A549 (cell line): ENCODE measurements around the gene EXO1. TPM values are rescaled to one million over a fixed set of nuclear protein-coding genes. Genes with fewer than 3 reads are reported as not detected.

ENCODE experiments used
- ATAC-seq, 2 experiments: fragments of 200-7000 bp in 1 of 2; fragments of >200 bp in 1 of 2; cut with Nextera tagmentation in 1 of 2; cut with Tn5 transposase in 1 of 2; 3 replicates each; pipeline versions ENCODE4 v1.8.0 to v1.9.1; 2018 to 2020; ENCODE audit warnings: mild to moderate bottlenecking in 1 of 2, moderate library complexity in 1 of 2
- CTCF ChIA-PET: fragments of 300-600 bp; sonication (Branson Sonifier 250); formaldehyde crosslinking; extraction: SDS; loops from one replicate; lab custom pipeline; 2021; ENCODE audit warnings: antibody characterized with exemption, inconsistent platforms; lab: Yijun Ruan, JAX
- POLR2A ChIA-PET: fragments of 350-600 bp; formaldehyde crosslinking; extraction: SDS; loops from one replicate; lab custom pipeline; 2021; ENCODE audit warnings: antibody characterized with exemption, inconsistent platforms; lab: Yijun Ruan, JAX
- DNase-seq, 2 experiments: peaks; one replicate each; pipeline versions ENCODE4 v3.0.0 to v3.0.0-alpha.2; 2011 to 2016; ENCODE audit warnings: low read depth in 1 of 2, low spot score in 1 of 2
- FAIRE-seq: peaks from 2 replicates; lab custom pipeline; 2011; peaks lifted over from hg19 to GRCh38; lab: Jason Lieb, UNC
- H3K27ac ChIP-seq, 2 experiments: fragments of >200 bp; sonication (Bioruptor Twin); formaldehyde crosslinking; 3 replicates each; pipeline ENCODE4 v1.5.1; 2016 to 2017
- H3K4me1 ChIP-seq: fragments of >200 bp; sonication (Bioruptor Twin); formaldehyde crosslinking; 3 replicates; pipeline ENCODE4 v1.6.1; 2016
- H3K4me2 ChIP-seq: fragments of >200 bp; sonication (Bioruptor Twin); formaldehyde crosslinking; 3 replicates; pipeline ENCODE4 v1.6.1; 2016
- H3K4me3 ChIP-seq: fragments of >200 bp; sonication (Bioruptor Twin); formaldehyde crosslinking; 3 replicates; pipeline ENCODE4 v1.5.1; 2016
- H3K9me3 ChIP-seq: fragments of >200 bp; sonication (Bioruptor Twin); formaldehyde crosslinking; 3 replicates; pipeline ENCODE4 v1.6.1; 2016
- ATOH8 ChIP-seq: fragments of 250-450 bp; sonication (Bioruptor Pico); IDR thresholded peaks from 2 replicates; pipeline ENCODE4 v1.5.0; 2020; ENCODE audit warnings: low read depth, mild to moderate bottlenecking, moderate library complexity
- BHLHE40 ChIP-seq: IDR thresholded peaks from 2 replicates; pipeline ENCODE4 v1.6.1; 2012; ENCODE audit warnings: low read depth, low read length, inconsistent platforms
- EHMT2 ChIP-seq: fragments of 200-600 bp; sonication (generic); IDR thresholded peaks from 2 replicates; pipeline ENCODE4 v1.6.1; 2016; ENCODE audit warnings: antibody characterized with exemption, low read depth, mild to moderate bottlenecking, moderate library complexity
- FOSB ChIP-seq: fragments of 250-450 bp; sonication (Bioruptor Pico); IDR thresholded peaks from 2 replicates; pipeline ENCODE4 v1.5.0; 2020; ENCODE audit warnings: mild to moderate bottlenecking, moderate library complexity
- FOXS1 ChIP-seq: fragments of 250-450 bp; sonication (Bioruptor Pico); IDR thresholded peaks from 2 replicates; pipeline ENCODE4 v1.5.0; 2020; ENCODE audit warnings: mild to moderate bottlenecking, moderate library complexity
- HDAC2 ChIP-seq: fragments of 200-600 bp; sonication (generic); IDR thresholded peaks from 2 replicates; pipeline ENCODE4 v1.6.1; 2016
- HMGXB4 ChIP-seq: fragments of 250-450 bp; sonication (Bioruptor Pico); IDR thresholded peaks from 2 replicates; pipeline ENCODE4 v1.5.0; 2021; ENCODE audit warnings: mild to moderate bottlenecking, moderate library complexity, borderline replicate concordance
- KDM1A ChIP-seq: fragments of 200-600 bp; sonication (generic); IDR thresholded peaks from 2 replicates; pipeline ENCODE4 v1.6.1; 2016; ENCODE audit warnings: low read depth, mild to moderate bottlenecking
- KDM5A ChIP-seq: fragments of 200-600 bp; sonication (generic); IDR thresholded peaks from 2 replicates; pipeline ENCODE4 v1.6.1; 2016; ENCODE audit warnings: antibody characterized with exemption, mild to moderate bottlenecking
- MAX ChIP-seq: IDR thresholded peaks from 2 replicates; pipeline ENCODE4 v1.6.1; 2012
- MAZ ChIP-seq: fragments of 150-350 bp; IDR thresholded peaks from 2 replicates; pipeline ENCODE4 v1.6.1; 2014; ENCODE audit warnings: antibody characterized with exemption, low read depth, low read length, borderline replicate concordance
- NR3C1 ChIP-seq: fragments of >200 bp; sonication (Bioruptor Twin); formaldehyde crosslinking; IDR thresholded peaks from 3 replicates; pipeline ENCODE4 v1.6.1; 2017
- POLR2A ChIP-seq: IDR thresholded peaks from 2 replicates; pipeline ENCODE4 v1.6.1; 2012; ENCODE audit warnings: mild to moderate bottlenecking, low read length
- POLR2AphosphoS2 ChIP-seq: conservative IDR thresholded peaks from 2 replicates; pipeline ENCODE4 v1.6.1; 2012; ENCODE audit warnings: low read length, improper control_type of control experiment, inconsistent platforms
- RAD21 ChIP-seq, 2 experiments: fragments of >200 bp in 1 of 2; sonication (Bioruptor Twin) in 1 of 2; formaldehyde crosslinking in 1 of 2; IDR thresholded peaks in 1 of 2; conservative IDR thresholded peaks in 1 of 2; 2 replicates in 1 of 2; 3 replicates in 1 of 2; pipeline ENCODE4 v1.6.1; 2012 to 2018; ENCODE audit warnings: inconsistent platforms in 1 of 2
- RARB ChIP-seq: fragments of 250-450 bp; sonication (Bioruptor Pico); IDR thresholded peaks from 2 replicates; pipeline ENCODE4 v1.8.0; 2021; ENCODE audit warnings: mild to moderate bottlenecking, moderate library complexity
- RCOR1 ChIP-seq: fragments of 150-350 bp; IDR thresholded peaks from 2 replicates; pipeline ENCODE4 v1.6.1; 2014; ENCODE audit warnings: antibody characterized with exemption, low read length, low read depth
- RFX5 ChIP-seq: fragments of 450-650 bp; IDR thresholded peaks from 2 replicates; pipeline ENCODE4 v1.7.1; 2014; ENCODE audit warnings: antibody characterized with exemption, mild to moderate bottlenecking, moderate library complexity
- RNF2 ChIP-seq: fragments of 200-600 bp; sonication (generic); IDR thresholded peaks from 2 replicates; pipeline ENCODE4 v1.6.1; 2016; ENCODE audit warnings: low read depth, mild to moderate bottlenecking, antibody characterized with exemption, moderate library complexity, borderline replicate concordance
- SMC3 ChIP-seq: fragments of >200 bp; sonication (Bioruptor Twin); formaldehyde crosslinking; IDR thresholded peaks from 3 replicates; pipeline ENCODE4 v1.6.1; 2018; ENCODE audit warnings: inconsistent platforms
- TFCP2L1 ChIP-seq: fragments of 250-450 bp; sonication (Bioruptor Pico); IDR thresholded peaks from 2 replicates; pipeline ENCODE4 v1.5.0; 2021; ENCODE audit warnings: mild to moderate bottlenecking
- whole genome bisulfite sequencing: methylation state at CpG from one replicate; pipeline ENCODE4 v1.1.6; 2017; ENCODE audit errors: missing lambda C conversion rate; 5-methylcytosine and 5-hydroxymethylcytosine counted together
- polyA plus RNA-seq, 4 experiments: library from polyadenylated mRNA; depleted of rRNA in 3 of 4; stranded (reverse); fragments of >200 nt; fragmentation: RNase III in 1 of 4; extraction: RNeasy Plus Mini Kit Qiagen cat#74134 plus additional on column Dnase treatment in 1 of 4; gene quantifications; 2 replicates in 3 of 4; 3 replicates in 1 of 4; pipeline ENCODE4 v1.2.3, GENCODE V29; 2011 to 2017
- TF ChIP-seq, protein P1 (sequence below): fragments of 200-600 bp; sonication (generic); IDR thresholded peaks from 2 replicates; pipeline ENCODE4 v1.6.1; 2016; ENCODE audit warnings: antibody characterized with exemption, mild to moderate bottlenecking, moderate library complexity

Gene EXO1
- polyA plus RNA-seq, 2 of the 4 experiments (the other 2 are of a cell fraction) = 23.0 to 33.1 TPM

DNA sequence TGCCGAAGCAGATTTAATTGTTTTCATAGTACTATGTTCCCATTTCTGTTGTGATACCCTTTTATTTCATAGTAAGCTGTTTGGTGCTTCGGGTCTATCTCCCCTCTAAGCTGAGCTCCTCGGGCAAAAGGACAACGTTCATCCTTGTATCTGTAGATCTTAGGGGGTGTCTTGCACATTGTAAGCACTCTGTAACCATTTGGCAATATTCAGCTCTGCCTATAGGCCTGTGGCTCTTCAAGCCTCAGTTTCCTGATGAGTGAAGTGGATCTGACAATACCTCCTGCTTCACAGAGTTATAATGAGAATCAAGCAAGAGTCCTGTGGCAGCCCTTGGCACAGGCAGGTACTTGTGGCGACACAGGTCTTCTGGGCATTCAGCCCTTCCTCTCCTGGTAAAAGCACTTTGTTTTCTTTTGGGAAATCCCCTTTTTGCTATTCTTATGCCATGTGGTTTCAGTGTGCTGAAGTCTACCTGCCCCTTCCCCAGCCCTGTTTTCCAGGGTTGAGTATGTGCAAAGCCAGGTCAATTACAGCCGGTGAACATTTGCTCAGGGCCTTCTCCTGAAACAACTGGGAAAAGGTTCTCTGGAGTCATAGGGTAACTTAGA lies 8.5 kb upstream of the EXO1 start (continued):
- TF ChIP-seq MAZ (no peak), ATOH8 (CRISPR knock-in tag) (no peak), KDM5A (no peak), MAX (no peak), FOXS1 (no peak), EHMT2 (no peak), RARB (no peak), HDAC2 (no peak), KDM1A (no peak)

DNA sequence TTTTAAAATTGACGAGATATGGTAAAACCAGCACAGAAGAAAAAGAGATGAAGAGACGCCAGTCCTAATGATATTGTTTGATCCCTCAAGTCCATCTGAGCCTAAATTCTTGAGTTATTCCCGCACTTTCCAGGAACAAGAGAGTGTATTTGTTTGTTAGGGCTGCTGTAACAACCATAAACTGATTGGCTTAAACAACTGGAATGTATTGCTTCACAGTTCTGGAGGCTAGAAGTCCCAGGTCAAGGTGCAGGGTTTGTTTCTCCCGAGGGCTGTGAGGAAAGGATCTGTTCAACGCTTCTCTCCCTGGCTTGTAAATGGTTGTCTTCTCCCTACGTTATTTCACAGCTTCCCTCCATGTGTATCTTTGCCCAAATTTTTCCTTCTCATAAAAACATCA lies 7.8 kb upstream of the EXO1 start:
- peaks cover 21% of the 10 kb centered on the region for H3K4me1 ChIP-seq
- ChIA-PET POLR2A (no interaction called here), CTCF (interaction anchor here (2.6 kb wide), 1 partner anchor 229 kb away, joined by 15 read pairs; no protein-coding TSS in a partner anchor)
- FAIRE-seq (no peak), ATAC-seq (no peak), DNase-seq (no peak)
- no peak overlapping the region for H3K27ac ChIP-seq
- 82% methylated on average over 6 of the region's 6 CpGs for WGBS
- TF ChIP-seq BHLHE40 = no peak
- no peak for TF ChIP-seq RAD21 (conservative IDR thresholded peaks at IDR 0.05 in 1 of 2, IDR thresholded peaks at IDR 0.05 in 1 of 2)
- TF ChIP-seq RCOR1 = no peak
- no peak for TF ChIP-seq POLR2AphosphoS2
- no peak for TF ChIP-seq RFX5
- no peak for TF ChIP-seq TFCP2L1 (CRISPR knock-in tag)
- no peak for TF ChIP-seq MAX
- TF ChIP-seq KDM5A = no peak
- TF ChIP-seq HMGXB4 (CRISPR knock-in tag) = no peak
- no peak for TF ChIP-seq FOSB (CRISPR knock-in tag)
- no peak for TF ChIP-seq NR3C1
- no peak for TF ChIP-seq POLR2A
- TF ChIP-seq RNF2 = no peak
- no peak for TF ChIP-seq SMC3
- TF ChIP-seq, protein P1, sequence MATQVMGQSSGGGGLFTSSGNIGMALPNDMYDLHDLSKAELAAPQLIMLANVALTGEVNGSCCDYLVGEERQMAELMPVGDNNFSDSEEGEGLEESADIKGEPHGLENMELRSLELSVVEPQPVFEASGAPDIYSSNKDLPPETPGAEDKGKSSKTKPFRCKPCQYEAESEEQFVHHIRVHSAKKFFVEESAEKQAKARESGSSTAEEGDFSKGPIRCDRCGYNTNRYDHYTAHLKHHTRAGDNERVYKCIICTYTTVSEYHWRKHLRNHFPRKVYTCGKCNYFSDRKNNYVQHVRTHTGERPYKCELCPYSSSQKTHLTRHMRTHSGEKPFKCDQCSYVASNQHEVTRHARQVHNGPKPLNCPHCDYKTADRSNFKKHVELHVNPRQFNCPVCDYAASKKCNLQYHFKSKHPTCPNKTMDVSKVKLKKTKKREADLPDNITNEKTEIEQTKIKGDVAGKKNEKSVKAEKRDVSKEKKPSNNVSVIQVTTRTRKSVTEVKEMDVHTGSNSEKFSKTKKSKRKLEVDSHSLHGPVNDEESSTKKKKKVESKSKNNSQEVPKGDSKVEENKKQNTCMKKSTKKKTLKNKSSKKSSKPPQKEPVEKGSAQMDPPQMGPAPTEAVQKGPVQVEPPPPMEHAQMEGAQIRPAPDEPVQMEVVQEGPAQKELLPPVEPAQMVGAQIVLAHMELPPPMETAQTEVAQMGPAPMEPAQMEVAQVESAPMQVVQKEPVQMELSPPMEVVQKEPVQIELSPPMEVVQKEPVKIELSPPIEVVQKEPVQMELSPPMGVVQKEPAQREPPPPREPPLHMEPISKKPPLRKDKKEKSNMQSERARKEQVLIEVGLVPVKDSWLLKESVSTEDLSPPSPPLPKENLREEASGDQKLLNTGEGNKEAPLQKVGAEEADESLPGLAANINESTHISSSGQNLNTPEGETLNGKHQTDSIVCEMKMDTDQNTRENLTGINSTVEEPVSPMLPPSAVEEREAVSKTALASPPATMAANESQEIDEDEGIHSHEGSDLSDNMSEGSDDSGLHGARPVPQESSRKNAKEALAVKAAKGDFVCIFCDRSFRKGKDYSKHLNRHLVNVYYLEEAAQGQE = no peak
- H3K9me3 ChIP-seq = no peaks in the 10 kb centered on the region
- no peak overlapping the region for H3K4me2 ChIP-seq
- no peak overlapping the region for H3K4me3 ChIP-seq
